PC-9 (cell line): ENCODE measurements around the gene MAGIX.

ENCODE experiments used
- EZH2 ChIP-seq: fragments of 200-600 bp; sonication (generic); IDR thresholded peaks from 2 replicates; pipeline ENCODE4 v1.8.0; 2017; ENCODE audit warnings: antibody characterized with exemption, low read depth
- TF ChIP-seq, protein P1 (sequence below): fragments of 200-600 bp; sonication (generic); conservative IDR thresholded peaks from 2 replicates; pipeline ENCODE4 v1.6.1; 2017; ENCODE audit warnings: mixed run types, antibody characterized with exemption, mild to moderate bottlenecking, moderate library complexity

DNA sequence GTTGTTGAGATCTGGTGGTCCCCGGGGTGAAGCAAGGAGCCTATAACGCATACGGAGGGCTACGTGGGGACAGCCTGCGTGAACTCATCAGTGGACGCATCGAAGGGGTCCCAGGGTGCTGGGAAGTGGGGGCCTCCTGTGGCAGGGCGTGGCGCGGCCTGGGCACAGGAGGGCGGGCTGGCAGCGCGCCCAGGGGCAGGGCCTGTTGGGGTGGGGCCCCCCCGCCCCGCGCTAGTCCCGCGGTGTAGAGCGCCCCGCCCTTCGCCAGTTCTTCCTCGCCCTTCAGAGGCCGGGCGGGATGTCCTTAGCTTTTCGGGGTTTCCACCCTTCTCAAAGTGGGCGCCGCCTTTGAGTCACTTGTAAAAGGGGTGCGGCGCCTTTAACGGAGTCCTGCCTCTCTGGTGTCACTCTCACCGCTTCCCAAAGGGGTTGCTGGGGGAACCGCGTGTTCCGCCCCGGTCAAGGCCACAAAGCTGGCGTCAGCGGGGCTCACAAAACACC, 9.8 kb downstream of the MAGIX start:
- TF ChIP-seq, protein P1, sequence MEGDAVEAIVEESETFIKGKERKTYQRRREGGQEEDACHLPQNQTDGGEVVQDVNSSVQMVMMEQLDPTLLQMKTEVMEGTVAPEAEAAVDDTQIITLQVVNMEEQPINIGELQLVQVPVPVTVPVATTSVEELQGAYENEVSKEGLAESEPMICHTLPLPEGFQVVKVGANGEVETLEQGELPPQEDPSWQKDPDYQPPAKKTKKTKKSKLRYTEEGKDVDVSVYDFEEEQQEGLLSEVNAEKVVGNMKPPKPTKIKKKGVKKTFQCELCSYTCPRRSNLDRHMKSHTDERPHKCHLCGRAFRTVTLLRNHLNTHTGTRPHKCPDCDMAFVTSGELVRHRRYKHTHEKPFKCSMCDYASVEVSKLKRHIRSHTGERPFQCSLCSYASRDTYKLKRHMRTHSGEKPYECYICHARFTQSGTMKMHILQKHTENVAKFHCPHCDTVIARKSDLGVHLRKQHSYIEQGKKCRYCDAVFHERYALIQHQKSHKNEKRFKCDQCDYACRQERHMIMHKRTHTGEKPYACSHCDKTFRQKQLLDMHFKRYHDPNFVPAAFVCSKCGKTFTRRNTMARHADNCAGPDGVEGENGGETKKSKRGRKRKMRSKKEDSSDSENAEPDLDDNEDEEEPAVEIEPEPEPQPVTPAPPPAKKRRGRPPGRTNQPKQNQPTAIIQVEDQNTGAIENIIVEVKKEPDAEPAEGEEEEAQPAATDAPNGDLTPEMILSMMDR: no peak
- no peak for TF ChIP-seq EZH2
